ENCODE results near the gene HPSE2. TPM values are rescaled to one million over a fixed set of nuclear protein-coding genes. Genes with fewer than 3 reads are reported as not detected.

HPSE2 gene
- total RNA-seq, 1 donor from 2014 or later: 10.6 TPM

DNA sequence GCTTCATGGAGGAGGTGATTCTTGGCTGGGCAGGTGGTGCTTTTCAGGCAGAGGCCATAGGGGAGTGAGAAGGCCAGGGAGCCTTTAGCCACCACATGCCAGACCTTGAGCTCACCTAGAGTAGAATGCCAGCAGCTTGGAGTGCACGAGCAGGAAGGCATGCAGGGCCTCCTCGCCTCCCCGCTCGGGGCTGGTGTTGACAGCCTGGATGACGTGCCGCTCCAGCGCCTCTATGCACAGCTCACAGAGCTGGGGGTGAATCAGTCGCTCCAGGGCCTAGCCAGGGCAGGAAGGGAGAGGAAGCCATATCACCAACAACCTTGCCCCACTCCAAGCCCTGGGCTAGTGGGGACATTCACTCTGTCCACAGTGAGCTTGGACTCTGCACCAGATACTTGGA is 804.6 kb downstream of the HPSE2 start:
- no peak for TF ChIP-seq POLR2A (IDR thresholded peaks at IDR 0.05)
- no peak for TF ChIP-seq POLR2AphosphoS5 (IDR thresholded peaks at IDR 0.05; ENCODE audit: insufficient read depth in 1 of 2, low read depth in 1 of 2)
- TF ChIP-seq, protein P1, sequence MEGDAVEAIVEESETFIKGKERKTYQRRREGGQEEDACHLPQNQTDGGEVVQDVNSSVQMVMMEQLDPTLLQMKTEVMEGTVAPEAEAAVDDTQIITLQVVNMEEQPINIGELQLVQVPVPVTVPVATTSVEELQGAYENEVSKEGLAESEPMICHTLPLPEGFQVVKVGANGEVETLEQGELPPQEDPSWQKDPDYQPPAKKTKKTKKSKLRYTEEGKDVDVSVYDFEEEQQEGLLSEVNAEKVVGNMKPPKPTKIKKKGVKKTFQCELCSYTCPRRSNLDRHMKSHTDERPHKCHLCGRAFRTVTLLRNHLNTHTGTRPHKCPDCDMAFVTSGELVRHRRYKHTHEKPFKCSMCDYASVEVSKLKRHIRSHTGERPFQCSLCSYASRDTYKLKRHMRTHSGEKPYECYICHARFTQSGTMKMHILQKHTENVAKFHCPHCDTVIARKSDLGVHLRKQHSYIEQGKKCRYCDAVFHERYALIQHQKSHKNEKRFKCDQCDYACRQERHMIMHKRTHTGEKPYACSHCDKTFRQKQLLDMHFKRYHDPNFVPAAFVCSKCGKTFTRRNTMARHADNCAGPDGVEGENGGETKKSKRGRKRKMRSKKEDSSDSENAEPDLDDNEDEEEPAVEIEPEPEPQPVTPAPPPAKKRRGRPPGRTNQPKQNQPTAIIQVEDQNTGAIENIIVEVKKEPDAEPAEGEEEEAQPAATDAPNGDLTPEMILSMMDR (IDR thresholded peaks at IDR 0.05): no peak
- H3K9me3 ChIP-seq: no peaks in the 10 kb centered on the region
- intact Hi-C loops (cut with DNase I): no loop called here
- H3K27me3 ChIP-seq: no peaks in the 10 kb centered on the region
- DNase-seq (ENCODE audit: extremely low spot score in 2 of 2): no peak
- H3K4me1 ChIP-seq: no peaks in the 10 kb centered on the region
- no peak overlapping the region for H3K27ac ChIP-seq
- peaks cover 14 to 64% of the 10 kb centered on the region in 2 donors for H3K36me3 ChIP-seq
- H3K4me3 ChIP-seq: no peak overlapping the region

- no peaks in the 10 kb centered on the region for H3K27me3 ChIP-seq
- H3K4me1 ChIP-seq: no peaks in the 10 kb centered on the region
- intact Hi-C loops (cut with DNase I): no loop called here
- no peaks in the 10 kb centered on the region for H3K9me3 ChIP-seq
- H3K36me3 ChIP-seq: peaks cover 14 to 59% of the 10 kb centered on the region in 2 donors
- TF ChIP-seq POLR2A (IDR thresholded peaks at IDR 0.05) (no peak), POLR2AphosphoS5 (IDR thresholded peaks at IDR 0.05; ENCODE audit: insufficient read depth in 1 of 2, low read depth in 1 of 2) (no peak)
- no peak overlapping the region for H3K27ac ChIP-seq
- H3K4me3 ChIP-seq: no peak overlapping the region
- DNase-seq (ENCODE audit: extremely low spot score in 2 of 2): no peak
Observed at GRCh38 chr10:98430427-98430826, 805.2 kb downstream of the HPSE2 start.

DNA sequence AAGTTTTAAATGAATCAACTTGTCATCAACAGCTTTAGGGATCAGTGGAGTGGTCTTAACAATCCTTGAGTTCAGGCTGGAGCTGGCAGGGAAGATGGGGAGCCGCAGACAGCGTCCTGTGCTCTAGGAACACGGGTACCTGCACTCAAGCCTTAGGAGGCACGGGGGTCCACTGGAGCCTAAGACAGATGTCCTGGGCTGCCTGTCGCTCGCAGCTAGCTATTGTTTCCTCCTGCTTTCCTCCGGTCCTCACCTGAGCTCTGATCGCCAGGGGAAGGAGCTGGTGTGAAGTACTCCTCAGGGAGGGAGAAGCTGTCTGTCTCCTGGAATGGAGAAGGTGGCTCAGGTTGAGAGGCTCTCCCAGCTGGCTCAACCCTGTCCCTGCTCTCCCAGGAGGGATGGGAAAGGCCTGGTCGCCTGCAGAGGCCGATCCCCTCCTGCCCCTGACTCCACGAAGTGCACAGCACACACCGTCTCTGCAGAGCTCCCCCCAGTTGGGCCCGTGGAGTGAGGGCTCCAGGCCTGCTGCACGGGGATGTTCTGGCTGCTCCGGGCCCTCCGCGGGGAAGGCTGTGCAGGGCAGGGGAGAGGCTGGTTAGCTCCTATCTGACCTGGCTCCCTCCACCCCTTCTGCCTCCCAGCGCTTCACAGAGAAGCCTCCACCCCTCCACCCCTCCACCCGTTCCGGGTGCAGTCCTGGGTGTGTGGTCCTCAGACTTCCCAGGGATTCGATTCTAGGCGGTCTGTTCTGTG is 806.2 kb downstream of the HPSE2 start:
- H3K27ac ChIP-seq: no peak overlapping the region
- no peaks in the 10 kb centered on the region for H3K9me3 ChIP-seq
- H3K36me3 ChIP-seq: peaks cover 8 to 50% of the 10 kb centered on the region in 2 donors
- no peaks in the 10 kb centered on the region for H3K4me1 ChIP-seq
- no peaks in the 10 kb centered on the region for H3K27me3 ChIP-seq
- DNase-seq (ENCODE audit: extremely low spot score in 2 of 2): no peak
- intact Hi-C loops (cut with DNase I): no loop called here
- no peak overlapping the region for H3K4me3 ChIP-seq
- no peak for TF ChIP-seq POLR2AphosphoS5 (IDR thresholded peaks at IDR 0.05; ENCODE audit: insufficient read depth in 1 of 2, low read depth in 1 of 2)
- TF ChIP-seq, protein P1 (IDR thresholded peaks at IDR 0.05): no peak
- no peak for TF ChIP-seq POLR2A (IDR thresholded peaks at IDR 0.05)

- TF ChIP-seq POLR2A (IDR thresholded peaks at IDR 0.05): no peak
- TF ChIP-seq, protein P1 (IDR thresholded peaks at IDR 0.05): no peak
- no peak for TF ChIP-seq POLR2AphosphoS5 (IDR thresholded peaks at IDR 0.05; ENCODE audit: insufficient read depth in 1 of 2, low read depth in 1 of 2)
- intact Hi-C loops (cut with DNase I): no loop called here
Observed at GRCh38 chr10:98427011-98427515, 808.6 kb downstream of the HPSE2 start.

DNA sequence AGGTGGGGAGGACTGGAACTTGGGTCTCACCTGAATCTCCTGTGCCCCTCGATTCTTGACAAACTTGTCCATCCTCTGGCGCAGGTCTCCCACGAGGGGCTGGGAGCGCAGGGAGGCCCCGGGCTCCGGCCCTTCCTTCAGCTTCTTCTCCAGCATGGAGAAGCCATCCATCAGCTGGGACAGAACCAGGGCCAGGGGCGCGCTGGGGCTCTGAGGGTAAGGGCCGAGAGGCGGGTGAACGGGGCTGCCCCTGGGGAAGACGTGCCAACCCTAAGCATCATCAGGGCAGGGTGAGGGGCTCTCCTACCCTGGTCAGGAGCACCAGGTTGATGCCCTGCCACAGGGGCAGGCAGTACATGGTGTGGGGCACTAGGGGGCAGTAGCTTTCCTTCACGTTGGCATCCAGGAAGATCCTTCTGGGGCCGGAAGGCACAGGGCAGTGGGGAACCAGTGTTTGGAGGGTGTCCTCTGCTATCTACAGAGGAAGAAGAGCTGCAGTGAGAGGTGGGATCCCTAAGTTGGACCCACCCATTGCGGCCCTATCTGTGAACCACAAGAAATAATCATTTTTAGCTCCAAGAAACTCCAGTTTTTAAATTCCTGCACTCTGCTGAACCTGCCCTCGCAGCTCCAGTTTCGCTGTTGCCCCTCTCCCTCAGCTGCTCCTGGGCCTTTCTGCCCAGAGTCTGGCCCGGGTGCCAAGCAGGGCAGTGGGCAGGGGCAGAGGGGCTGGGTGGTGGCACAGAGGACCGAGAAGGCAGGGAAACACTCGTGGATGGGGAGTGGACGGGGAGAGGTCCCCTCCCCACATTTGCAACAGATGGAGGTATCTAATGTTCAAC is 809.9 kb downstream of the HPSE2 start:
- peaks cover 0 to 22% of the 10 kb centered on the region in 2 donors for H3K36me3 ChIP-seq
- H3K27ac ChIP-seq: no peak overlapping the region
- intact Hi-C loops (cut with DNase I): no loop called here
- peak; percentile 80 to 92 for DNase-seq (ENCODE audit: extremely low spot score in 2 of 2)
- no peaks in the 10 kb centered on the region for H3K4me1 ChIP-seq
- H3K4me3 ChIP-seq: no peak overlapping the region
- H3K27me3 ChIP-seq: no peaks in the 10 kb centered on the region
- no peak for TF ChIP-seq POLR2AphosphoS5 (IDR thresholded peaks at IDR 0.05; ENCODE audit: insufficient read depth in 1 of 2, low read depth in 1 of 2)
- TF ChIP-seq, protein P1 (IDR thresholded peaks at IDR 0.05): peak in 1 of 3 experiments; percentile 35
- no peaks in the 10 kb centered on the region for H3K9me3 ChIP-seq

More at GRCh38 chr10:98427011-98427515, 808.6 kb downstream of the HPSE2 start:
- Histone ChIP-seq H3K27me3 (no peaks in the 10 kb centered on the region), H3K4me1 (no peaks in the 10 kb centered on the region), H3K9me3 (no peaks in the 10 kb centered on the region), H3K4me3 (no peak overlapping the region), H3K36me3 (peaks cover 3 to 32% of the 10 kb centered on the region in 2 donors), H3K27ac (no peak overlapping the region)
- DNase-seq (ENCODE audit: extremely low spot score in 2 of 2): peak in 1 of 2 donors; percentile 82

All from vagina (tissue), 2 donors.